ENCODE measurements around the gene GOLT1A.

Gene GOLT1A

GRCh38 chr1:204213668-204214662 lies at the start of gene GOLT1A:
GOLT1A (minus strand) TSS chr1:204213988; CDS start chr1:204213906, 82 bp downstream.
- peak in 2 of 4 experiments; percentile 21 to 41 for DNase-seq (ENCODE audit: low read depth in 4 of 4, low spot score in 1 of 4)

DNA sequence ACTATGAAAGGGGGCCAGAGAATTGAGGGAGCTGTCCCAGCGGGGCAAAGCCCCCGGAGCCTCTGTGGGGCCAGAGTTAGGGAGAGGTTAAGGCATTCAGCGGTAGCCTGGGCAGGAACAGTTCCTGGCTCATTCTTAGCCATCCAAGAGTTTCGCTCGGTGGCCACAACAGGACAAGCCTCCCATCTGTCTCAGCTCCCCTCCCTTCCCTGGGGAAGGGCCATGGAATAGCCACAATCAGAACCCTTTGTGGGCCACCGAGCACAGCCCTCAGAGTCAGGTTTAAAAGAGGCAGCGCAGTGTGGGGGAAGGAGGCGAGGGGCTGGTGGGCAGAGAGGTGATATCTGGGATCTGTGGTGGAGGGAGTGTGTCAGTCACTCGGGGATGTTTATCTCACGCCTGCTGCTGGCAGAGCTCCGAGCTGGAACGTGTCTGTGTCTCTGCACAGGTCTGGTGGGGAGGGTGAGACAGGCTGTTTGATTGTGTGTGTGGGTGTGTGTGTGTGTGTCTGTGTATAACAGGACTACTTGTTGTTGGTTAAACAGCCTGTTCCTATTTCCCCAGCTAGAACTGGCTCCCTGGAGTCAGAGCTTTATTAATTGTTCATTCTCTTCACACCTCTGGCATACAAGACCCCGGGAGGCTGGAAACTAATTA lies 49.6 kb upstream of the GOLT1A start:
- DNase-seq (ENCODE audit: low read depth in 4 of 4, low spot score in 1 of 4), result no peak

GRCh38 chr1:204262506-204263253 lies 48.9 kb upstream of the GOLT1A start:
- no peak for DNase-seq (ENCODE audit: low read depth in 4 of 4, low spot score in 1 of 4)

- DNase-seq (ENCODE audit: low read depth in 4 of 4, low spot score in 1 of 4), result no peak
These were observed 48.1 kb upstream of the GOLT1A start for GRCh38 chr1:204261746-204262505.

DNA sequence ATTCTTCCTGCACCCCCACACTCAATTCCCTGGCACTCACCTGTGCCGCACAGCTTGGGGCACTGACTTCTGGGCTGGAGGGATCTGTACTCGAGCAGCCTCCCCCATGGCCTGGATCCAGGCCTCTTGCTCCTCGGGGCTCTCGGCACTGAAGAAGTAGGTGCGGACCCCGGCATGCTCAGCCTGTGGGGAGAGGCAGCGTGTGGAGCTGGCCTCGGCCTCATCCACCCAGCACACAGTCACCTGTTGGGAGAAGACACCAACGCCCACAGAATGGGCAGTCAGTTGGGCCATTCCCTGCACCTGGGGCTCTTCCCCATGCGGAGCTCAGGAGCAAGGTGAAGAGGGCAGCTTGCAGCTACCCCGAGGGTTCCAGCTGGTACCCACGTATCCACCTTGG lies 47.5 kb upstream of the GOLT1A start:
- no peak for DNase-seq (ENCODE audit: low read depth in 4 of 4, low spot score in 1 of 4)

DNA sequence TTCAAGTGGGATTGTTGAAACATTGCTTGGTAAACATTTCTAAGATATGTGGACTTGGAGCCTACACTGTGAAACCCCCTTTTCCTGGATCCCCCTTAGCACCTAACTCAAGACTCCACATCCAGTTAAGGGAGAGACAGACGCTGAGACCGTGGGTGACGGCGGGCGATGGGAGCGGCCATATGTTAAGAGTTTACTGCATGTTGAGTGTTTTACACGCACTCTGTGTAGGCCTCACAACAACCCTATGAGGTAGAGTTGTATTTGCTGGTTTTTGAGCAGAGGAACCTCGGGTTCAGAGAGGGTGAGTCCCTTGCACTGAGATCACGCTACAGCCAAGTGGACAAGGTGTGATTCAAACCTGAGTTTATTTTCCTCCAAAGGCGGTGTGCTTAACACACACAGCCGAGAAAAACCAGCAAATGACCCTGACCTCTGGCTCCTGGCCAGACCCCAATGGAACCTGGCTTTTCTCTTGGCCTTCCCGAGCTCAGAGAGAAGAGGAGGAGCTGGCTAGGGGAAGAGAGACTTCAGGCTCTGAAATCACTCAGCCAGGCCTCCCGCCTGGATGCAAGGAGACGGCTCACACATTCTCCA lies 46.9 kb upstream of the GOLT1A start:
- no peak for DNase-seq (ENCODE audit: low read depth in 4 of 4, low spot score in 1 of 4)

- DNase-seq (ENCODE audit: low read depth in 4 of 4, low spot score in 1 of 4), result no peak
These were observed 46.0 kb upstream of the GOLT1A start for GRCh38 chr1:204259782-204260181.

GRCh38 chr1:204259196-204259595 lies 45.4 kb upstream of the GOLT1A start:
- no peak for DNase-seq (ENCODE audit: low read depth in 4 of 4, low spot score in 1 of 4)

DNA sequence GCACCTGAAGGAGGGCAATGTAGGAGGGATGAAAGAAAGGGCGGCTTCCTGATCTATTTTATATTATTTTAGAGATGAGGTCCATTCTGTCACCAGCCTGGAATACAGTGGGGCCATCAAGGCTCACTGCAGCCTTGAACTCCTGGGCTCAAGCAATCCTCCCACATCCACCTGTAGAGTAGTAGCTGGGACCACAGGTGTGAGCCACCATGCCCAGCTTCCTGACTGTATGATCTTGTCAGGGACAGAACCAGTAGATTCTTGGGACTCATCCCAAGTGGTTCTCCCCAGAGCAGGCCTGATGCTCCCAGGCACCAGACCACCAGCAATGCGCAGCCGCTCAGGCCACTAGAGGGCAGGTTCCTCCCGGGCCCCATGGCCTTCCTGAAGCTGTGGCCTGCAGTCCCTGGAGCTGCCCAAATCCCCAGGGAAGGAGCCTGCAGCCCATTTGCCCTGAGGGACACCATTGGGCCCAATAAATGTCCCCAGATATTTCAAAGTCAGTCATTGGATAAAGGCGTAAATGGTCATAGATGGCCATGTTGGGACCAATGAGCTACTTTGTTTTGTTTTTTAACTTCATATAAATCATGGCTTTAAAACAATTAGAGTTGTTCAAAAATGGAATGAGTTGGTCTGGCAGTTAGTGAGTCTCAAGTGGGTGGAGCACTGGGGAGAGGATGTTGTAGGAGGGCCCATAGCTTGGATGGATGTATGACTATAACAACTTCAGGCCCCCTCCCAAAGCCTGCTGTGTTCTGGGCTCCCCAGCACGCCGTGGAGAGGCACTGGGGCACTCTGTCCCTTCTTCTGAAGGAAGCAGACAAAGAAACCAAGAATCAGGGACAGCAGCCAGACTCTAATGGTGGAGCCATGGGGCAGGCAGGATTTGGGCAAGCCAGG lies 44.7 kb upstream of the GOLT1A start:
- DNase-seq (ENCODE audit: low read depth in 4 of 4, low spot score in 1 of 4), result peak in 1 of 4 experiments; percentile 4

DNA sequence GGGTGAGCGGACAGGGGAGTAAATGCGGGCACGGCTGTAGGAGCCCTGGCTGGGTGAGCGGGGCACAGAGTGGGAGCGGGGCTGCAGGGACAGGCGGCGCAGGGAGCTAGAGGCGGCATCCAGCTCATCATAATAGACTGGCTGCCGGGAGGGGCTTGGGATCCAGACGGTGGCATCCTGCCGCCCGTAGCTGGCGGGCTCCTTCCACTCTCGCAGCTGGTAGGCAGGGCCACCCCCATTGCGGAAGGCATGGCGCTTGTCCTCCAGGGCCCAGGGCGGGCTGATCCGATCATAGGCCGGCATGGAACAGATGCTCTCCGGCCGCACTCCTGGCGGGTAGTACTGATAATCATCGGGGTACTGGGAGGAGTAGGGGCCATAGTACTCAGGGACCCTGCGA lies 43.7 kb upstream of the GOLT1A start:
- DNase-seq (ENCODE audit: low read depth in 4 of 4, low spot score in 1 of 4), result no peak

DNA sequence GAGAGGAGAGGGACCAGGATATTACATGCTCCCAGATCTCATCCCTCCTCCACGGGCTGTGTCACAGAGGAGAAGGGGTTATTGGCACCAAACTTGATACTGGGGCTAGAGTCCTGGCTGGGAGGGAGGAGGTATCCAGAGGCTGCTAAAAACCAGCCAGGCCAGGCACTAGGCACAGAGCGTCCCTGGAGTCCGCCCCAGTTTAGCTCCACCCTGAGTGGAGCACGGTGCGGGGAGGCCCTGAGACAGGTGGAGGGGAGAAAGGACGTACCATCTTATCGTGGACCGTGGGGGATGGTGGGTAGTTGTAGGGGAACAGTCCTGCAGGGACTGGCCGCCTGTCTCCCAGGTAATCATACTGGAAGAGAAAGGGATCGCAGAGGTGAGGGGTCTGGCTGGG lies 42.7 kb upstream of the GOLT1A start:
- no peak for DNase-seq (ENCODE audit: low read depth in 4 of 4, low spot score in 1 of 4)

GRCh38 chr1:204255966-204256365 lies 42.2 kb upstream of the GOLT1A start:
- DNase-seq (ENCODE audit: low read depth in 4 of 4, low spot score in 1 of 4), result no peak

DNA sequence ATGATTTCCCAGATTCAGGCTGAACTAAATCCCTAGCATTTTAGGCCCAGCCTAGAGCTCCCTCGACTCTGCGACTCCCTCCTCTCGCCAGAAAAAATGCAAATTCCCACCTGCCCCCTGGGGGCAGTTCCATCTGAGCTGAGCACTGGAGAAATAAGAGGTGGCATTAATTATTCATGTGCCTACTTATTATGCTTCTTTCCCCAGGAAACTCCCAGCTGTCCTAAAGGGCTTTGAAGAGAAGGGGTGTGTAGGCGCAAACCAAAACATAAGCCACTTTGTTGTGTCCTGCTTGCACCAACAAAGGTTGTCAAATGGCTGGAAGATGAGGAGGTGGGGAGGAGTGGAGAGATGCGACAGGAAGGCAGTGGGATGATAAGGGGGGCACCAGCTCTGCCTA lies 41.4 kb upstream of the GOLT1A start:
- no peak for DNase-seq (ENCODE audit: low read depth in 4 of 4, low spot score in 1 of 4)

DNA sequence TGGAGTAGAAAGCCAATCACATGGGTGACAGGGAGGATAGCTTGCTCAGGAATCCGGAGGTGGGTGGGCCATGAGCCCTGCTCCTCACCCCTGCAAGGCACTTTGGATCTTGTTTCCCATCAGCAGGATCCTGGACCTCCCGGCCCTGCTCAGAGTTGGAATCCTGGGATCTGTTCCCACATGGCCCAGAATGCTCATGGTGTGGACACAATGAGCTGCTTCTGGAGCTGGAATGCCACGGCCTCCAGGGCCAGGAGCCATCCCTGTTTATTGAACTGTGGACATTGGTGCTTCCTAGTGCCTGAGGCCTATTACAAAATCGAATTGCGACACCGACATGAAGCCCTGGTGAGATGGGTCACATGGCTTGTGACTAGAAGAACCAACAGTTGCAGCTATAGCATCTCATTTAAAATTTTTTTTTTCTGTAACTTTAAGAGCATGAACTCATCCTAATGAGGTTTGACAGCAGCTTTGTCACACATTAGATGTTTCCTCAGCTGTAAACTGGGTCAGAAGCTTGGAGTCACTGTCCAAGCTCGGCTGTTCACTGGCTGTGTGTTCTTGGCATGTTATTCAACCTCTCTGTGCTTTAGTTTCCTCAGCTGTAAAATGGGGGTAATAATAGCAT lies 40.4 kb upstream of the GOLT1A start:
- DNase-seq (ENCODE audit: low read depth in 4 of 4, low spot score in 1 of 4), result no peak

- DNase-seq (ENCODE audit: low read depth in 4 of 4, low spot score in 1 of 4), result no peak
These were observed 38.3 kb upstream of the GOLT1A start for GRCh38 chr1:204251926-204252689.

- no peak for DNase-seq (ENCODE audit: low read depth in 4 of 4, low spot score in 1 of 4)
These were observed 37.5 kb upstream of the GOLT1A start for GRCh38 chr1:204251286-204251685.

DNA sequence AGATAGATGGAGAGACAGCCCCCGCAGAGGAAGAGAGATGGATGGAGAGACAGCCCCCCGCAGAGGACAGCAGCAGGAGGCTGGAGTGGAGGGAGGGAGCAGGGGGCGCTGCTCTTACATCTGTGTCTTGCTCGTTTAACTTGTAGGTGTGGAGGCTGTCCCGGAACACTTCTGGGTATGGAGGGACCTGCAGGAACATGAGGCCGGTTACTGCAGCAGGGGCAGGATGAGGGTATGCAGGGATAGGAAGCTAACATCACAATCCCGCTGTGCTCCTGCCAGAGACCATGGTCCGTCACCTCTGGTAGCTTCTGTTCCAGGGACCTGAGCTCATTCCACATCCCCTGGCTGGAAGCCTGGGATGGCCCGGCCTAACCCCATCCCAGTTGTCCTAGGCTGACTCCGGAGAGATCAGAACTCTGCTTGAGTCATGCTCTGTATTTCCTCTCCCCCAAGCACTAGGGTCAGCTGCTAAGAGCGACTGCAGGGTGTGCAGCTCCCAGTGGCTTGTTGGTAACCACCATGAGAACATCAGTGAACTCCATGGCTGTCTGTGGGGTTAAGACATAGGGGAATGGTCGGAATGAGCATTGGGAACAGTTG lies 36.7 kb upstream of the GOLT1A start:
- DNase-seq (ENCODE audit: low read depth in 4 of 4, low spot score in 1 of 4), result no peak
